Esophagus muscularis mucosa (tissue), 4 donors: Measurements from ENCODE around the gene LENEP. TPM values are rescaled to one million over a fixed set of nuclear protein-coding genes. Genes with fewer than 3 reads are reported as not detected.
A peak's percentile ranks its signal among the peaks of the same experiment; 100 is the strongest.

Source experiments
- DNase-seq: peaks from one replicate; pipeline ENCODE4 v3.0.0-alpha.2; 2017; ENCODE audit errors: extremely low spot score
- H3K27ac ChIP-seq, 4 donors: fragments of 200-600 bp; sonication (generic); replicated peaks in 1 of 4; 1 replicate in 3 of 4; 2 replicates in 1 of 4; pipeline ENCODE4 v1.5.1; 2016 to 2019; ENCODE audit warnings: mild to moderate bottlenecking in 1 of 4
- H3K27me3 ChIP-seq, 4 donors: fragments of 200-600 bp; sonication (generic); one replicate each; pipeline versions ENCODE4 v1.5.1 to v1.6.0; 2016 to 2019
- H3K36me3 ChIP-seq, 4 donors: fragments of 200-600 bp; sonication (generic); one replicate each; pipeline ENCODE4 v1.5.1; 2016 to 2019
- H3K4me1 ChIP-seq, 4 donors: fragments of 200-600 bp; sonication (generic); one replicate each; pipeline ENCODE4 v1.5.1; 2016 to 2019
- H3K4me3 ChIP-seq, 4 donors: fragments of 200-600 bp; sonication (generic); 1 replicate in 2 of 4; 2 replicates in 2 of 4; pipeline ENCODE4 v1.5.1; 2016 to 2019; ENCODE audit warnings: mild to moderate bottlenecking in 4 of 4, moderate library complexity in 1 of 4
- H3K9me3 ChIP-seq, 4 donors: fragments of 200-600 bp; sonication (generic); 1 replicate in 3 of 4; 2 replicates in 1 of 4; pipeline ENCODE4 v1.5.1; 2016 to 2019
- CTCF ChIP-seq, 3 experiments: fragments of 200-600 bp in 2 of 3; fragments of 450-650 bp in 1 of 3; sonication (generic) in 2 of 3; IDR thresholded peaks; one replicate each; pipeline ENCODE4 v1.5.1; 2017 to 2019; ENCODE audit warnings: antibody characterized with exemption in 3 of 3, mild to moderate bottlenecking in 2 of 3, moderate library complexity in 1 of 3
- EP300 ChIP-seq: sonication (generic); formaldehyde crosslinking; IDR thresholded peaks from one replicate; pipeline ENCODE4 v1.6.1; 2017; ENCODE audit warnings: antibody characterized with exemption
- POLR2A ChIP-seq: fragments of 450-650 bp; IDR thresholded peaks from one replicate; pipeline ENCODE4 v1.6.1; 2017; ENCODE audit warnings: antibody characterized with exemption, moderate library complexity, mild to moderate bottlenecking, low read depth
- POLR2AphosphoS5 ChIP-seq, 2 donors: sonication (generic); formaldehyde crosslinking; IDR thresholded peaks; one replicate each; pipeline ENCODE4 v1.6.1; 2017; ENCODE audit warnings: antibody characterized with exemption in 2 of 2
- WGBS: methylation state at CpG from one replicate; pipeline ENCODE4 v1.1.5; 2018; 5-methylcytosine and 5-hydroxymethylcytosine counted together
- intact Hi-C: fragments of 100-400 bp; cut with DNase I; formaldehyde crosslinking; loops from one replicate; pipeline ENCODE4 v1.15.1; 2023
- total RNA-seq, 4 donors: library from RNA; depleted of rRNA; stranded (reverse); fragments of >200 nt; gene quantifications; one replicate each; pipeline versions ENCODE4 v1.1.0 to v1.2.1, GENCODE V29; 2016

Gene LENEP
- total RNA-seq, 4 donors from 2014 or later, result not detected

- Histone ChIP-seq H3K4me1 (peaks cover 56 to 84% (median 76%) of the 10 kb centered on the region in 4 donors), H3K4me3 (peak overlapping the region in 1 of 4 donors; percentile 51), H3K27me3 (no peaks in the 10 kb centered on the region), H3K27ac (peak overlapping the region; percentile 86 to 89 (median 86)), H3K36me3 (peaks cover 0 to 21% (median 18%) of the 10 kb centered on the region in 4 donors), H3K9me3 (no peaks in the 10 kb centered on the region)
- intact Hi-C loops, result no loop called here
- WGBS, result 49% methylated on average over 9 of the region's 9 CpGs
- TF ChIP-seq POLR2AphosphoS5 (IDR thresholded peaks at IDR 0.05) (no peak), CTCF (IDR thresholded peaks at IDR 0.05) (no peak), POLR2A (no peak), EP300 (no peak)
- no peak for DNase-seq
Observed at GRCh38 chr1:154957091-154957657, 36.2 kb upstream of the LENEP start.

GRCh38 chr1:154958036-154958435, 35.4 kb upstream of the LENEP start:
- Histone ChIP-seq H3K9me3 (no peaks in the 10 kb centered on the region), H3K36me3 (peaks cover 3 to 25% (median 22%) of the 10 kb centered on the region in 4 donors), H3K27me3 (no peaks in the 10 kb centered on the region), H3K27ac (peak overlapping the region in 3 of 4 donors; percentile 86), H3K4me1 (peaks cover 57 to 84% (median 76%) of the 10 kb centered on the region in 4 donors), H3K4me3 (no peak overlapping the region)
- TF ChIP-seq EP300 (no peak), POLR2A (no peak), CTCF (IDR thresholded peaks at IDR 0.05) (no peak)
- 86% methylated on average over 2 of the region's 2 CpGs for WGBS
- intact Hi-C loops, result no loop called here
- DNase-seq, result no peak

GRCh38 chr1:154958681-154959425, 34.5 kb upstream of the LENEP start:
- TF ChIP-seq EP300 (no peak), POLR2AphosphoS5 (IDR thresholded peaks at IDR 0.05) (no peak), POLR2A (no peak), CTCF (IDR thresholded peaks at IDR 0.05) (no peak)
- no peaks in the 10 kb centered on the region for H3K9me3 ChIP-seq
- H3K36me3 ChIP-seq, result peaks cover 11 to 33% (median 30%) of the 10 kb centered on the region in 4 donors
- peaks cover 52 to 83% (median 74%) of the 10 kb centered on the region in 4 donors for H3K4me1 ChIP-seq
- H3K4me3 ChIP-seq, result no peak overlapping the region
- peak overlapping the region in 2 of 4 donors; percentile 36 to 86 for H3K27ac ChIP-seq
- WGBS, result 74% methylated on average over 9 of the region's 16 CpGs
- intact Hi-C loops, result no loop called here
- no peaks in the 10 kb centered on the region for H3K27me3 ChIP-seq
- DNase-seq, result no peak

- TF ChIP-seq CTCF (IDR thresholded peaks at IDR 0.05) (no peak), POLR2AphosphoS5 (IDR thresholded peaks at IDR 0.05) (no peak), POLR2A (no peak), EP300 (no peak)
Observed at GRCh38 chr1:154959426-154959780, 34.0 kb upstream of the LENEP start.

More at GRCh38 chr1:154959426-154959780, 34.0 kb upstream of the LENEP start:
- Histone ChIP-seq H3K27me3 (no peaks in the 10 kb centered on the region), H3K36me3 (peaks cover 16 to 38% (median 35%) of the 10 kb centered on the region in 4 donors), H3K4me1 (peaks cover 47 to 78% (median 69%) of the 10 kb centered on the region in 4 donors), H3K4me3 (no peak overlapping the region), H3K27ac (peak overlapping the region in 1 of 4 donors; percentile 36), H3K9me3 (no peaks in the 10 kb centered on the region)
- intact Hi-C loops, result no loop called here
- DNase-seq, result no peak
- WGBS, result 96% methylated on average over 7 of the region's 7 CpGs
